ENCODE results near the gene SHMT2.

SHMT2 gene

DNA sequence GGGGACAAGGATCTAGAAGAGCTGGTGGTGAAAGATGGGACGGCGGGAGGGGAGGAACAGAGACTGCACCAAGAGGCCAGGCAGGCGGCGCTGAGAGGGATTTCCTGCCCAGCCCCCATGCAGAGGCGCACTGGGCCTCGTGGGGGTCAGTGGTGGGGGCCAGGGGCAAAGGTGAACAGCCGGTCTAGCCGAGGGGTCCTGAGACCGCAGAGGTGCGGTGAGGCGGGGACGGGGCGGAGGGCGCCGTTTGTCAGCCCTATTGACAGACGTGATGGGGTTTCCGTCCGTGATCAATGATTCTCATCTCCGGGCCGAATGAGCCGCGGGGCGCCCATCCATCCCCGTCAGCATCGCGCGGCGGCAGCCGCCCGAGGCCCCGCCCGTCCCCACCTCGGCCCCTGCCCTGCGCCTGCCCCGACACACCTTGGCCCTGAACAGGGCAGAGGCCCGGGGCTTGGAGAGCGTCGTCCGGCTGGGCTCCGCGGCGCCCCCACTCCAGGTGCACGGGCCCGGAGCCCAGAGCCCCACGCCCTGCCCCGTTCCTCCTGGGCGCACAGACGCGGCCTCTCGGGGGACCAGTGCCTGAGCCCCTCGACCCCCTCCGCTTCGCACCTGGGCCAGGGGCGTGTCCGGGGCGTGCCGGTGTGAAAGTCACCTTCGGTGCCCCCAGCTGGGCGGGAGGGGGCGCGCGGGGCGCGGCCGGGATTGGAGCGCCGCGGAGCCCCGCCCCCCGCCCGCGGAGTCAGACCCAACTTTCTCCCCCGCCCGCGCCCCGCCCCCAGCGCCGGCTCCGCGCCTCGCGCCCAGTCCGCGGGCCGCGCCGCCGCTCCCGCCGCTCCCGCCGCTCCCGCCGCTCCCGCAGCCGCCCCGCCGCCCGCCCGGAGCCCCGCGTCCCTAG is 13.2 kb upstream of the SHMT2 start, which contains the start of gene NXPH4:
Gene NXPH4, plus strand, starts transcription at position 781 of the 898 bp plus-strand sequence. CDS start 176 bp downstream, outside the sequence.
- DNase-seq = peak; percentile 54

DNA sequence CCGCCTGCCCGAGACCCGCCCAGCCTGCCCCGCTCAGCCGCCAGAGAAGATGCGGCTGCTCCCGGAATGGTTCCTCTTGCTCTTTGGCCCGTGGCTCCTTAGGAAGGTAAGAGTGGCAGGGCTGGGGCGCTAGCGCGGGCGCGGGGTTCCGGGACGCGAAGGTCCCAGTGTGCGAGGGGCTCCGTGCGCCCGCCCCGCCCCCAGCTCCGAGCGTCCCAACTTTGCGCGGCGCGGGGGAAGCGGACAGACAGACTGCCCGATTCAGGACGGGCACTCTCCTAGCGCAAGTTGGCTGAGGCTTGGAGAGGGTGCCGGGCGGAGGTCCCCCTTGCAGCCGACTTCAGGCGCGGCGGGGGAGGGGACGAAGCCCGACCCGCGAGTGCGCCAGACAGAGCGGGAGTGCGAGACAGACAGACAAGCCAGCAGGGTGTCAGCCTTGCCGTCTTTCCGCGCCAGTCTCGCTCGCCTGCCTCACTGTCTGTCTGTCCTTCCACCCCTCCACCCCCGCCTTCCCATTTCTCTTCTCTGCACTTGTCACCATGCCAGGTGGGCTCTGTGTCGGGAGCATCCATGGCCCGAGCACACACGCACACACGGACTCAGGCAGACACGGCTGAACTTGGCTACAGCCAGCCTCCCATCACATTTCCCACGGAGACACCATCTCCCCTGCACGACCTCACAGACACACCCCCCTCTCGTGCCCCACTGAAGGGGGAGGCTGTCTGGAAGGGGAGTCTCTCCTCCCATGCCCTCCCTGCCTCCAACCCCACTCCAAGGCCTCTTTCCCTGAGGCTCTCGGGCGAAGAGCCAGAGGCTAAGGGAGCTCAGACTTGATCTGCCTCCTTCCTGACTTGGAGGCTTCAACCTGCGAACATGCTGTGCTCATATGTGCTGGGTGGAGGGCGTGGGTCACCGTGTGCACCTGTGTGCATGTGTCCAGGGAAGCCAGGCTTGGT is 12.3 kb upstream of the SHMT2 start:
- peak; percentile 66 for DNase-seq

DNA sequence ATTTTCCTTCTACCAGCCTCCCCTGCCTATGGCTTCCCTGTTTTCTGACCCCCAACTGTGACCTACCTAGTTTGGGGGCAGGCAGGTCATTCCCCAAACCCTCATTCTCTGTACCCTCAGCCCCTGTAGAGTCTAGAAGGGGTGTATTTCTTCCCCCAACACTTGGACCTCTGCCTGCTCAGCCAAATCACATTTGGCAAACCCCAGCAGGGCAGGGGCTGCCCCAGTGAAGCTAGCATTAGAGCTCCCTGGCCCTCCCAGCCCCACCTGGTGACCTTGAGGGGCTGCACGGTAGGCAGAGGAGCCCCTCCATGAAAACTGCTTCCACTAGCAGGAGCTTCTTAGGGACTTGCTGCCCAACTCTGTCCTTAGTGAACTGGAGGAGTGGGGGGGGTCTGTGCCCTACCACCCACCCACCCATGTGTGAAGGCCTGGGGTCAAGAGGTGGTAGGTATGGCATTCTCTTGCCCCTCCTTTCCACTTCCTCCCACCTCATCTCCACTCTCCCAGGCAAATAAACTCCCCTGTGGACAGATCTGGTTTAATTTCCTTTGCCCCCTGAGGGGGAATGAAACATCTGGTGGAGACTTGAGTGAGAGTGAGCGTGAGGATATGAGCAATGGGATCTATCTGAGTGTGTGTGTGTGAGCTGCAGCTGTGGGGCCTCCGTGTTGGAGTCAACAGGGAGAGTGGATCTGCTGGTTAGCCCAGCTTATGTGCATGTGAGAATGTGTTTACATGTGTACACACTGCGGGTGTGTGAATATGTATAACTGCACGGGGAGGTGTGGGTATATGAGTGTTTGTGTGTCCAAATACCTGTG is 11.3 kb upstream of the SHMT2 start:
- no peak for DNase-seq

DNA sequence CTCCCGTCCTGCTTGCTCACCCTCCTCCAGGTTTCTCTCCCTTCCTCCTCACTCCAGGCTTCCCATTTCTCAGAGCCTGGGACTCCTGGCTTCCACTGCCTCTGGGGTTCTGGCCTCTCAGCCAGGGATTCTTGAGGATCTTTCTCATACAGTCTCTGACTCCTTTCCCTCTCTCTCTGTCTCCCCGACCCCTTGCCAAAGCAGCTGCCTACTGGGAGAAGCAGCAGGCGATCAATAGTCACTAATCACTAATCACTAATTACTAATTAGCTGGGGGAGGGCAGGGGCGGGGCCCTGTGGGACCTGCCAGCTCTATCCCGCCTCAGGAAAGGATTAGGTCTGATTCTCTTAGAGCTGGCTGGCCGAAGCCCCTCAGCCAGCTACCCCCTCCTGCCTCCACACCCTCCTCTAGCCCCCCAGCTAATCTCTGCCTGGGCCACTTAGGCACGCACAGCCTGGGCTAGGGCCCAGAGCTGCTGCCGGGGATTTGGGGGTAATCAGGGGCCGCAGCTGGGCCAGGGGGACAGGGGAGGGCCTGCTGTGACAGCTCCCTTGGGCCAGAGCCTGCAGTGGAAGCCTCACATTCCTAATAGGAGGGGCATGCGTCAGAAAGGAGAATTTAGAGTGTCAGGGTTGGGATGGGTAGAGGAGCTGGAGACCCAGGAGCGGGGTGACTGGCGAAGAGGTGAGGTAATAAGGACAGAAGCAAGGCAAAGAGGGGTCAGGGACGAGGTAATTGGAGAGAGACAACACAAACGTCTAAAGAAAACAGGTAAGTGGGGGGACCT is 10.1 kb upstream of the SHMT2 start:
- DNase-seq = no peak

DNA sequence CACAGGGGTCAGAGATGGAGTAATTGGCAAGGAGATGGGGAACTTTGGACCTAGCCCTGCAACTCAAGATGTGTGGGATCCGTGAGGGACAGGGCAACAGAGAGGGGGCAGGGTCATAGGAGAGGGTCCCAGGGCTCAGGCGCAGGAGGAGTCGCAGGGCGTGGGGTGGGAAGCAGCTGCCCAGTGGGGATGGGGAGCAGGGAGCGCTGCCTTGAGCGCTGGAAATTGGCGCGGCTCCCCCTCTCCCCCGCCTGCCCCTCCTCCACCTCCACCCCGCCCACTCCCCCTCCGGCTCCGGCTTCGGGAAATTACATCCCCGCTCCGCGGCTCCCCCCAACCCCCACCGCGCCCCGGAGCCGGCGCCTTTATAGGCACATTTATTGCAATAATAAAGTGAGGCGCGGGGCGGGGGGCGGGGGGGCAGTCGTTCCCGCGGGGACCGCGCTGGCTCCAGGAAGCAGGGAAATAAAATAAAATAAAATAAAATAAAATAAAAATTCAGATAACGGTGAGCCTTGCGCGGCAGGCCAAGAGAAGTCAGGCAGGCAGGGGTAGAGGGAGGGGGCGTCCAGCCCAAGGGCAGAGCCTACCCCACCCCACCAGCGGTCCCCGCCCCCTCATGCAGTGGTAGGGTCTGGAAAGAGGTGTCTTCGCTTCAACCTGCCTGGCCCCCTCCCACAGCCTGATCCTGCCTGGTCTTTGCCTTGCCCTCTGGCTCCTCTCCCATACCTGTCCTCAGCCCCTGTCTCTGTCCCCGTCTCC is 9.3 kb upstream of the SHMT2 start:
- no peak for DNase-seq

DNA sequence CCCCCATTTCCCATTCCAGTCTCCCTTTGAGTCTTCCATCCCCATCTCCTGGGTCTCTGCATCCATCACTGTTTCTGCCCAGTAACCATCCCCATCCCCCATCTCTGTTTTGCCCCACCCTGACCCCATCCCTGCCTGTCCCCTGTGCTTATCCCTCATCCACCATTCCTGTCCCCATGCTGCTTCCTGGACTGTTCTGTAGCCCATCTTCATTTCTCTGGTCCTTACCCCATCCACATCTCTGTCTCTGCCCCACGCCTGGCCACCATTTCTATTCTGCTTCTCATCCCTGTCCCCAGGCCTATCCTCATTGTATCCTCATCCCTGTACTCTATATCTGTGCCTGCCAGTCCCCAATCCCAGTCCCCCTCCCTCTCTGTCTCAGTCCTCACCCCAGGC is 8.7 kb upstream of the SHMT2 start:
- DNase-seq = no peak

DNA sequence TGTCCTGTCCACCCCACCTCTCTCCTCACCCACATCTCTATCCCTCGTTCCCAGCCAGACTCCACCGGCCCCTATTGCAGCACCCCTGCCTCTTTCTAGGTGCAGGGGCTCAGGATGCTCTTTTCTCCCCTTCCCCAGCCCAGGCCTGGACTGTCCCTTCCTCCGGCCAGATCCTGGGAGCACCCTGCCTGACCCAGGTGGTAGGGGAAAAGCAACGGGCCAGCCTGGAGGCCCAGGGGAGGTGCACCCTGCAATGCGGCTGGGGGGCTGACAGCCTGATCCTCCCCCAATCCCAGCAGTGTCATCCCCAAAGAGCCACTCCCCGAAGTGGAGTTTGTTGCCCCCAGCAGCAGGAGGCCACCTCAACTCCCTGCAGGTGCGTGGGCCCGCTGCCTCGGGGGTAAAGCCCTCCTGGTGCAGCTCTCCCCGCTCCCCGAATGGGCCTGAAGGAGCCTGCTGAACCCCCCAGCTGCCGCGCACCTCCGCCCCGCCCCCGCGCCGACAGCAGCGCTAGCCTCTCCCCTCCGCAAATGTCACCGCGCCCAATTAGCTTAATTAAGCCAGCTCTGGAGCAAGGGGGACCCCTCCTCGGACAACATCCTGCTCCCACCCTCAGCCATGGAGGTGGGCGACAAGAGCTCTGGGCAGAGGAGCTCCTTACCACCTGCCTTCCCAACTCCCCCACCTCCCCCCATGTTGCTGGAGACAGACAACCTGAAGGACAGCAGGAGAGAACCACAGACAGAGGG is 8.2 kb upstream of the SHMT2 start:
- no peak for DNase-seq

DNA sequence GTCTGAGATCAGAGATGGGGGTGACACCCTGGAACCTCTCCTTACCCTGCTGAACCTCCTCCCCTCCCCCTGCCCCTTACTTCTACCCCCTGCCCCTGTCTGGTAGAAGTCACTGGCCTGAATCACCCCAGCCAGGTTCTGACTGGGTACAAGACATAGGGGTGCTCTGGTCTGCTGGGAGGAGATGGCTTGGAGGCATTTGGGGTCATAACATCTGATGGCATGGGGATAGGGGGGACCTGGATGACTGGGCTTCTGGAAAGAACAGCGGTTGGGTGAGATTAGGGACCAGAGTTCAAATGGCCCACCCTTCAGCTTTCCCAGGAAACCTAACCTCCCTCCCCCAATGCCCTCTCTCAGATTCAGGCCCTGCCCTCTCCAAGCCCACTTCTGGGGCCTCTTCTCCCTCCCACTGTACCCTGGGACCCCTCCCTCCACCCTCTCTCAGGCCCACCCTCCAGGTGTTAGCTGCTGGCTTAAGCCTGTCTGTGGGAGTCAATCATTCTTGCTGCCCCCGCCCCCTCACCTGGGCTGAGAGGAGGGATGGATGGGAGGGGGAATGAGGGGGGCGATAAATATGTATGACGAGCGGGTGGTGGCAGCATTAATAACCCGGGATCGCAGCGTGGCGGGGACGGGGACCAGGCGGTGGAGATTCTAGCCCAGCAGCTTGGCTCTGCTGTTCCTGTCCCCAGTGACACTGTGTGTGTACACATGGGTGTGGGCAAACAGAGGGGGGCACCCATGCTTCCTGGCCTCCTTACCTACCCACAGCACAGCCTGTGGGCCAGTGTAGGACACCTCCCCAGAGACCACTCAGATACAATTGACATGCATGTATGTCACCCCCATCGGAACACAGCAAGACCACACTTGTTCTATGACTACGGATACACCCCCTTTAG is 7.0 kb upstream of the SHMT2 start:
- no peak for DNase-seq

DNA sequence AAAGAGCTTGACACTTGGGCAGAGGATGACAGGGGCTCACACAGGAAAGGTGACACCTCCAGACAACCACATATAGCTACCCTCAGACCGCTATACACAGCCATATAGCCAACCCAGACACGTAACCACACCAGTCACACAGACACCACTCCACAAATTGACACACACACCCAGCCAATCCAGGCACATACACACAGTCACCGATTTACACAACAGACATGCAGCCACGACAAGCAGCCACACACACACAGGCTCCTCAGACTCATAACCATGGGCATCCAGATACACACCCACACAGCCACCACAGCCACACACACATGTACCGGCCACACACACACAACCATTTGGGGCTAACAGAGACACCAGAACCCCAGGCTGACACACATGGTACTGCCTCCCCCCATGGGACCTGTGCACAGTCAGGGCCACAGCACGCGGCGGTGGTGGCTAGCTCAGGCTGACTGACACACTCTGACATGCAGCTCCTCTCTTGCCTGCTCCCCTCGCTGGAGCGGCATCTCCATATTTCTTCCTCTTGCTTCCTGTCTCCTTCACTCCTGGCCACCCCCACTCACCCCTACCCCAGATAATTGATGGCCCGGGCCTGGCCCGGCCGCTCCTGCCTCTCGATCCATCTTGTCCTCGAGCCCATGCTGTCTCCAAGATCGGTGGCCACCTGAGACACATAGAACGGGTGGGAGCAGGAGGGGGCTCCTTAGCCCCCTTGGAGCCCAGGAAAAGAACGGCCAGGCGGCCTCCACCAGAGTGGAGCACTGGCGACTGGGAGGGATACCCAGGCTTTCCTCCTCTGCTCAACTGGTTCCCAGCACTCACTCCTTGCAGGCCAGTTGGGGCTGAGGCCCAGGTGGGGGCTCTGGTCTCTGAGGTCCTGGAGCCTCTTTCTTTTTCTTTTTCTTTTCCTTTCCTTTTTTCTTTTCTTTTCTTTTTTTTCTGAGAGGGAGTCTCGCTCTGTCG is 6.0 kb upstream of the SHMT2 start:
- DNase-seq = no peak

DNA sequence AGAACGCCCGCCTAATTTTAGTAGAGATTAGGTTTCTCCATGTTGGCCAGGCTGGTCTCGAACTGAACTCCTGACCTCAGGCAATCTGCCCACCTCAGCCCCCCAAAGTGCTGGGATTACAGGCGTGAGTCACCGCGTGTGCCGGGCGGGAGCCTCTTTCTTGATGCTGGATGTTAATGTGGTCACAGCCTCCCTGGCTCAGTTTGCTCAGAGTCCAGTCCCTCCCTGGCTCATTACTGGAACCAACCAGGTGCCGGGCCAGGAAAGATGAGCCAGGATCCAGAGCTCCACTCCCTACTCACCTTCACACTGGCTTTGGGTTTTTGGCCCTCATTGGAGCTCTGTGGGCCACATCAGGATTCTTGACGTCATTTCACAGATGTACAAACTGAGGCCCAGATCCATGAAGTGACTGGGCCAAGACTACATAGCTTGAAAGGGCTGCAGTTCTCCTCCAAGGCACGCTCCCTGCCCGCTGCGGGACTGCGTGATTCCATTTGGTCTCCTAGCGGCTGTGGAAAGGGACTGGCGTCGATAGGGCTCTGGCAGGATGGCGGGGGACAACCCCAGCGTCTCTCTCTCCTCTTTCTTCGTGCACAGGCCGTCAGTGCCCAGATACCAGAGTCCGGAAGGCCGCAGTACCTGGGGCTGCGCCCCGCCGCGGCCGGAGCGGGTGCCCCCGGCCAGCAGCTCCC is 5.1 kb upstream of the SHMT2 start:
- no peak for DNase-seq

DNA sequence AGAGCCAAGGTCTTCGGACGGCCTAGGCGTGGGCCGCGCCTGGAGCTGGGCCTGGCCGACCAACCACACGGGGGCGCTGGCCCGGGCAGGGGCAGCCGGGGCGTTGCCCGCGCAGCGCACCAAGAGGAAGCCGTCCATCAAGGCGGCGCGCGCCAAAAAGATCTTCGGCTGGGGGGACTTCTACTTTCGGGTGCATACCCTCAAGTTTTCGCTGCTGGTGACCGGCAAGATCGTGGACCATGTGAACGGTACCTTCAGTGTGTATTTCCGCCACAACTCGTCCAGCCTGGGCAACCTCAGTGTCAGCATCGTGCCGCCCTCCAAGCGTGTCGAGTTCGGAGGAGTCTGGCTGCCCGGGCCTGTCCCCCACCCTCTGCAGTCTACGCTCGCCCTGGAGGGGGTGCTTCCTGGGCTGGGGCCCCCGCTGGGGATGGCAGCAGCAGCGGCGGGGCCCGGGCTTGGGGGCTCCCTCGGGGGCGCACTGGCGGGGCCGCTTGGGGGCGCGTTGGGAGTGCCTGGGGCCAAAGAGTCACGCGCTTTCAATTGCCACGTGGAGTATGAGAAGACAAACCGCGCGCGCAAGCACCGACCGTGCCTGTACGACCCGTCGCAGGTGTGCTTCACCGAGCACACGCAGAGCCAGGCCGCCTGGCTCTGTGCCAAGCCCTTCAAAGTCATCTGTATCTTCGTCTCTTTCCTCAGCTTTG is 4.4 kb upstream of the SHMT2 start:
- no peak for DNase-seq

DNA sequence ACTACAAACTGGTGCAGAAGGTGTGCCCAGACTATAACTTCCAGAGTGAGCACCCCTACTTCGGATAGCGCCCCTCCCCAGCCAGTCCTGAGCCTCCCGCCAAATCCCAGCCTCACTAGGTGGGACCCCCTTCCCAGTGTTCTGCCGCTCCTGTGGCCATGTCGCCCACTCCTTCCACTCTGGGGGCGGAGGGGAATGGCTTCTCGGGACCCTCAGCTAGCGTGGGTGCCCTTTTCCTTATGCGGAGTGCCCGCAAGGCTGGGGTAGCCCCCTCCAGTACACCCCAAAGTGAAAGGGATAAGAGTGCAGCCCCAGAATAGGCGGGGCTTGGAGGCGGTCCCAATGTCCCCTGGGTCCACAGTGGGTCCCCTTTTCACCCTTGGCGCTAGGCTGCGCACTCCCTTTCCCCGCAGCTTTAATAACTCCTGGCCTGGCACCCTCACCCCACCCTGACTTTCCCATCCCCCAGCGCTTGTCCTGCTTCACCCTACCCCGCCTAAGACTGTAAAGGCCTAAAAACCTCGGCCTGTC is 3.8 kb upstream of the SHMT2 start:
- no peak for DNase-seq

DNA sequence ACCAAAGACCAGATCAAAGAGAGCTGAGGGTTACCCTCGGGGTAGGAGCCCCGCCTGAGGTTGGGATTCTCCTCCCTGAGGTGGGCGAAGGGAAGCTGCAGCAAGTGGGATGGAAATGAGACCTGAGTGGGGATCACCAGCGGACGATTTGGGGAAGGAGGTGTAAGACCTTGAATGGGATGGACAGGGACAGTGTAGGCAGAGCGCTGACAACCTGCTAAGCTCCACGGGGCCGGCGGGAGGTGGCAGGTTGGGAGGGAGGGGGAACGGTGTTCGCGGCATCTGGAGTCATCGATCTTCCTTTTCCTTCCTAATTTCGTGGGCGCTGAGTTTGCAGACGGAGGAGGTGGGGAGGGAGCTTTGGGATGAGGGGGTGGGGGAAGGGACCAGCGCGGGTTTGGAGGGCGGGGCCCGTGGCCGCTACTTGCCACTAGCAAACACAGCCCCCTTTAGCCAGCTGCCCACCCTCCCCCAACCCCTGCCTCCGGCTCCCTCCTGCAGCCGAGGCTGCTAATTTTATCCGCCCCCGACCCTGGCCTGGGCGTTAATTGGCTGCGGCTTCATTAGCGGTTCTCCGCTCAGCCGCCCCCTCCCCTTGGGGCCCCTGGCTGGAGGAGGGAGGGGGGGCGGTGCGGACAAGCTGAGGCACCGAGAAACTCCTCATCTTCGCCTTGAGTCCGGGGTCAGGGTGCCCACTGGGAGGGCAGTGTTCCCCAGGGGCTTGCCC is 2.8 kb upstream of the SHMT2 start:
- no peak for DNase-seq

DNA sequence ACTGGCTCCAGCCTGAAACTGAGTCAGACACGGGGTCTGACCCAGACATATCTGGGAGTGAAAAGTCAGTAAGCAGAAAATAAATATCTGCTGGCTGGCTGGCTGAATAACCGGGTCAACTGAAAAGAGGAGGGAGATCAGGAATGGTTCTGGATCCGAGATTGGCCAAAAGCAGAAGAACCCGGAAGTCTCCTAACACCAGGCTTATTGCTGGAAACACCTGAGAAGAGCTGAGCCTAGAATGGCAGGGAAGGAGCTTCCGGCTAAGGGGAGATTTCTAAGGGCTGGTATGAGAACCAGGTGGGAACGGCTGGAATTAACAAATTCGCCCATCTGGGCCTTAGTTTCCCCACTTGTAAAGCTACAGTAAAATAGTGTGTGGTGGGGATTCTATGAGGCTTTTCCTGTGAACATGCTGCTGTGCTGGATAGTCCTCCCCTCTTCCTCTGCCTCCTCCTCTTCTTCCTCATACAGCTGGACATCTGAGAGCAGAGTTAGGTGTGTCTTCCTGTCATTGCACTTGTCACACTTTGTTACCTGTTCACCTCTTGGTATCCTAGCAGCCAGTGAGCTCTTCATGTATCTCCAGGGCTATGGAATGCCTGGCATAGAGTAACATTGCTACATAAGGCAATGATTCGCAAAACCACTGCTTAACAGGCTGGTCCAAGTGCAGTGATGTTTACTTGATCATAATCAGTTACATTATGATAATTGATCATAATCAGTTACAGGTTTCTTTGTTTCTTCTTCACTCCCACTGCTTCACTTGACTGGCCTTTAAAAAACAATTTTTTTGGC is 2.0 kb upstream of the SHMT2 start:
- no peak for DNase-seq

Measured in left hindlimb (tissue), 1 donor.